ENCODE results near the gene CRACDL.

The CRACDL gene

GRCh38 chr2:98771264-98771663 lies 164.8 kb downstream of the CRACDL start:
- TF ChIP-seq CTCF (conservative IDR thresholded peaks at IDR 0.05; ENCODE audit: low read depth, low read length): no peak
- DNase-seq (ENCODE audit: low read depth): no peak
- H3K4me3 ChIP-seq (ENCODE audit: low read length): no peak overlapping the region

- TF ChIP-seq CTCF (conservative IDR thresholded peaks at IDR 0.05; ENCODE audit: low read depth, low read length): no peak
- no peak for DNase-seq (ENCODE audit: low read depth)
- no peak overlapping the region for H3K4me3 ChIP-seq (ENCODE audit: low read length)
These were observed 166.2 kb downstream of the CRACDL start for GRCh38 chr2:98769784-98770183.

- H3K4me3 ChIP-seq (ENCODE audit: low read length): no peak overlapping the region
- TF ChIP-seq CTCF (conservative IDR thresholded peaks at IDR 0.05; ENCODE audit: low read depth, low read length): no peak
These were observed 166.9 kb downstream of the CRACDL start for GRCh38 chr2:98769114-98769476.

GRCh38 chr2:98768384-98769113 lies 167.5 kb downstream of the CRACDL start:
- no peak for DNase-seq (ENCODE audit: low read depth)
- H3K4me3 ChIP-seq (ENCODE audit: low read length): no peak overlapping the region

More at GRCh38 chr2:98769114-98769476, 166.9 kb downstream of the CRACDL start:
- DNase-seq (ENCODE audit: low read depth): no peak

GRCh38 chr2:98764499-98764898 lies 171.5 kb downstream of the CRACDL start:
- TF ChIP-seq CTCF (conservative IDR thresholded peaks at IDR 0.05; ENCODE audit: low read depth, low read length): no peak
- DNase-seq (ENCODE audit: low read depth): no peak
- H3K4me3 ChIP-seq (ENCODE audit: low read length): no peak overlapping the region

More at GRCh38 chr2:98768384-98769113, 167.5 kb downstream of the CRACDL start:
- no peak for TF ChIP-seq CTCF (conservative IDR thresholded peaks at IDR 0.05; ENCODE audit: low read depth, low read length)

GRCh38 chr2:98763209-98763951 lies 172.6 kb downstream of the CRACDL start:
- H3K4me3 ChIP-seq (ENCODE audit: low read length): no peak overlapping the region
- DNase-seq (ENCODE audit: low read depth): no peak
- TF ChIP-seq CTCF (conservative IDR thresholded peaks at IDR 0.05; ENCODE audit: low read depth, low read length): no peak

GRCh38 chr2:98761909-98762308 lies 174.1 kb downstream of the CRACDL start:
- H3K4me3 ChIP-seq (ENCODE audit: low read length): no peak overlapping the region
- DNase-seq (ENCODE audit: low read depth): no peak
- TF ChIP-seq CTCF (conservative IDR thresholded peaks at IDR 0.05; ENCODE audit: low read depth, low read length): no peak
